Parathyroid adenoma (tissue), 2 donors: ENCODE data around the gene SIAE.

Experiments
- H2AFZ ChIP-seq: fragments of 300-600 bp; sonication (generic); one replicate; pipeline ENCODE4 v1.7.0; 2017; ENCODE audit warnings: antibody characterized with exemption, mild to moderate bottlenecking
- H3K27ac ChIP-seq: fragments of 300-600 bp; sonication (generic); one replicate; pipeline ENCODE4 v1.7.0; 2017
- H3K27me3 ChIP-seq: fragments of 300-600 bp; sonication (generic); one replicate; pipeline ENCODE4 v1.7.0; 2017; ENCODE audit warnings: low read length; ENCODE audit not compliant: control insufficient read depth, insufficient read depth
- H3K36me3 ChIP-seq: fragments of 300-600 bp; sonication (generic); one replicate; pipeline ENCODE4 v1.7.0; 2017; ENCODE audit warnings: low read length; ENCODE audit not compliant: control insufficient read depth, insufficient read depth
- H3K4me1 ChIP-seq: fragments of 300-600 bp; sonication (generic); one replicate; pipeline ENCODE4 v1.7.0; 2017; ENCODE audit warnings: control low read depth
- H3K4me2 ChIP-seq: fragments of 300-600 bp; sonication (generic); one replicate; pipeline ENCODE4 v1.7.0; 2017; ENCODE audit warnings: low read length
- H3K4me3 ChIP-seq: fragments of 300-600 bp; sonication (generic); one replicate; pipeline ENCODE4 v1.7.0; 2017; ENCODE audit warnings: low read depth, low read length
- H3K79me2 ChIP-seq: fragments of 300-600 bp; sonication (generic); one replicate; pipeline ENCODE4 v1.7.0; 2017; ENCODE audit warnings: control low read depth
- H3K9ac ChIP-seq: fragments of 300-600 bp; sonication (generic); one replicate; pipeline ENCODE4 v1.7.0; 2017; ENCODE audit warnings: mild to moderate bottlenecking
- H3K9me3 ChIP-seq: fragments of 300-600 bp; sonication (generic); one replicate; pipeline ENCODE4 v1.7.0; 2017; ENCODE audit warnings: low read length; ENCODE audit not compliant: control insufficient read depth
- TF ChIP-seq, protein P1 (sequence below): fragments of 300-600 bp; sonication (generic); IDR thresholded peaks from one replicate; pipeline ENCODE4 v1.7.0; 2017; ENCODE audit warnings: antibody characterized with exemption, mild to moderate bottlenecking
- donor health status: primary hyperparathyroidism.

The SIAE gene

DNA sequence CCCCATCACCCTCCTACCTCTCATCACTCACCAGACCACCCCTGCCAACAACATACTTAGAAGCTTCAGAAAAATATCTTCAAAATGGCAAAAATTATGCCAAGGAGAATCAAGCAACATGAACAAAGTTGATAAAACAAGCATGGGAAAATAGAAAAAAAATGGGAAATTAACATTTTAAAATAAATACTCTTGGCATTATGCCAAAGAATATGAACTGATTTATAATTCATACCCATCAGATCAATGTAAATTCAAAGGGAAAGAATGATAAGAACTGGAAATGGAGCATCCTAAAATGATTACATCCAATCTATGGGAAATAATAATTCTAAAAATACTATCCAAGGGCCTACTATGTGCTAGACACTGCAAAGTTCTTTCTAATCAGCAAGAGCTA is 12.0 kb downstream of the SIAE start:
- H3K9ac ChIP-seq, result no peak overlapping the region

DNA sequence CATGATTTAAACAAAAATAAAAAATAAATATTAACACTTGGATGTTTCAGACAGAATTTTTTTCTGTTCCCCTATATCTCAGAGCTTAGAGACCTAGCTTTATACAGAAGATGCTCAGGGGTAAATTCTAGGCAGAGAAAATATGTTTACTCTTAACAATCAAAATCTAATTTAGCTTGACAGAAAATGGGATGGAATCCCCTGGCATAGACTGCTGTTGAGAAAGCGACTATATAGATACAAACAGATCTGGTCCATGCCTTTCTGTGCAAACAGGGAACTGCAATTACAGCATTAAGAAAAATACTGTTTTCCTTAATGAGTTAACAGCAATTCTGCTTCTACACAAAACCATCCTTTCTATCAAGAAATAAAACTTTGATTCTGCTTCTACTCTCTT is 14.6 kb downstream of the SIAE start:
- no peak overlapping the region for H3K27ac ChIP-seq
- H3K4me2 ChIP-seq, result no peak overlapping the region

More for the DNA sequence above, 12.0 kb downstream of the SIAE start:
- Histone ChIP-seq H3K27ac (no peak overlapping the region), H3K4me3 (no peak overlapping the region), H3K27me3 (no peaks in the 10 kb centered on the region), H3K9me3 (no peaks in the 10 kb centered on the region), H3K36me3 (no peaks in the 10 kb centered on the region), H2AFZ (no peak overlapping the region), H3K4me1 (no peaks in the 10 kb centered on the region), H3K4me2 (no peak overlapping the region), H3K79me2 (no peaks in the 10 kb centered on the region)
- TF ChIP-seq, protein P1, sequence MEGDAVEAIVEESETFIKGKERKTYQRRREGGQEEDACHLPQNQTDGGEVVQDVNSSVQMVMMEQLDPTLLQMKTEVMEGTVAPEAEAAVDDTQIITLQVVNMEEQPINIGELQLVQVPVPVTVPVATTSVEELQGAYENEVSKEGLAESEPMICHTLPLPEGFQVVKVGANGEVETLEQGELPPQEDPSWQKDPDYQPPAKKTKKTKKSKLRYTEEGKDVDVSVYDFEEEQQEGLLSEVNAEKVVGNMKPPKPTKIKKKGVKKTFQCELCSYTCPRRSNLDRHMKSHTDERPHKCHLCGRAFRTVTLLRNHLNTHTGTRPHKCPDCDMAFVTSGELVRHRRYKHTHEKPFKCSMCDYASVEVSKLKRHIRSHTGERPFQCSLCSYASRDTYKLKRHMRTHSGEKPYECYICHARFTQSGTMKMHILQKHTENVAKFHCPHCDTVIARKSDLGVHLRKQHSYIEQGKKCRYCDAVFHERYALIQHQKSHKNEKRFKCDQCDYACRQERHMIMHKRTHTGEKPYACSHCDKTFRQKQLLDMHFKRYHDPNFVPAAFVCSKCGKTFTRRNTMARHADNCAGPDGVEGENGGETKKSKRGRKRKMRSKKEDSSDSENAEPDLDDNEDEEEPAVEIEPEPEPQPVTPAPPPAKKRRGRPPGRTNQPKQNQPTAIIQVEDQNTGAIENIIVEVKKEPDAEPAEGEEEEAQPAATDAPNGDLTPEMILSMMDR, result no peak

DNA sequence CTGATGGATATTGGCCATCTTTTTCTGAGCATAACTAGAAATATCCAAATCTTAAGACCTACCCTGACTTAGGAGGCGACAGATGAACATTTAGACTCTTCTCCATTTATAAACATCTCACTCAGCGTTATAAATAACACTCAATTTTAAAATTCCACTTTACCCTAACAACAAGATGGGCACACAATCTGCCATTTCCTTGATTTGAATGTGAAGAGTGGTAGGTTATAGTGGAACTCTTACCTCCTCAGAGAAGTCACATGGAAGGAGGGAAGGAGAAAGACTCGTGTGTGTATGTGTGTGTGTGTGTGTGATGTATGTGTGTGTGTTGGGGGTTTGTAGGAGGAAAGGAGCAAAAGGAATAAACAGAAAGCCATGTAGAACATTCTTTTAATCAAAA is 15.0 kb downstream of the SIAE start:
- no peak overlapping the region for H3K9ac ChIP-seq
- no peaks in the 10 kb centered on the region for H3K27me3 ChIP-seq
- no peaks in the 10 kb centered on the region for H3K36me3 ChIP-seq
- no peaks in the 10 kb centered on the region for H3K79me2 ChIP-seq
- H3K4me3 ChIP-seq, result no peak overlapping the region
- H3K4me1 ChIP-seq, result no peaks in the 10 kb centered on the region
- no peak overlapping the region for H3K4me2 ChIP-seq
- TF ChIP-seq, protein P1, result no peak
- no peak overlapping the region for H3K27ac ChIP-seq
- H3K9me3 ChIP-seq, result no peaks in the 10 kb centered on the region
- no peak overlapping the region for H2AFZ ChIP-seq

More for the DNA sequence above, 14.6 kb downstream of the SIAE start:
- Histone ChIP-seq H3K27me3 (no peaks in the 10 kb centered on the region), H3K9ac (no peak overlapping the region), H3K9me3 (no peaks in the 10 kb centered on the region), H3K79me2 (no peaks in the 10 kb centered on the region), H3K4me3 (no peak overlapping the region), H2AFZ (no peak overlapping the region), H3K36me3 (no peaks in the 10 kb centered on the region), H3K4me1 (no peaks in the 10 kb centered on the region)
- TF ChIP-seq, protein P1, result no peak

DNA sequence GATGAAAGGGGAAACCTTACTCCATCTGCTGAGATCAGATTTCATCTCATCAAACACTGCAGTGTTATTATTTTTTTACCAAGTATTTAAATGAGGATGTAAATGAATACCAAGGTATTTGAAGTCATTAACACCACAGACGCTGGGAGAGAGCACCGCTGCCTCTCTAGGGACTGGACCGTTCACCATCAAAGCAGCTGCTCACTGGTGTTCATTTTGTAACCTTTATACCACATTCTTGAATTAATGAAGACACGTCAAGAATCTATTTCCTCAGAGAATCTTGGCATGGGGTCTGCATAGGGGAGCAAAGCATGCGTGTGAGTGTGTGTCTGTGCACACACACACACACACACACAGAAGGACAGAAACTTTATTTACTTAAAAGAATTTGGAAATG is 15.6 kb downstream of the SIAE start:
- no peak overlapping the region for H3K4me3 ChIP-seq
- no peaks in the 10 kb centered on the region for H3K9me3 ChIP-seq
- H3K36me3 ChIP-seq, result no peaks in the 10 kb centered on the region
- H3K27ac ChIP-seq, result no peak overlapping the region
- H3K79me2 ChIP-seq, result no peaks in the 10 kb centered on the region
- H3K9ac ChIP-seq, result no peak overlapping the region
- H3K4me2 ChIP-seq, result no peak overlapping the region
- H2AFZ ChIP-seq, result no peak overlapping the region
- TF ChIP-seq, protein P1, result no peak
- H3K27me3 ChIP-seq, result no peaks in the 10 kb centered on the region
- H3K4me1 ChIP-seq, result no peaks in the 10 kb centered on the region

DNA sequence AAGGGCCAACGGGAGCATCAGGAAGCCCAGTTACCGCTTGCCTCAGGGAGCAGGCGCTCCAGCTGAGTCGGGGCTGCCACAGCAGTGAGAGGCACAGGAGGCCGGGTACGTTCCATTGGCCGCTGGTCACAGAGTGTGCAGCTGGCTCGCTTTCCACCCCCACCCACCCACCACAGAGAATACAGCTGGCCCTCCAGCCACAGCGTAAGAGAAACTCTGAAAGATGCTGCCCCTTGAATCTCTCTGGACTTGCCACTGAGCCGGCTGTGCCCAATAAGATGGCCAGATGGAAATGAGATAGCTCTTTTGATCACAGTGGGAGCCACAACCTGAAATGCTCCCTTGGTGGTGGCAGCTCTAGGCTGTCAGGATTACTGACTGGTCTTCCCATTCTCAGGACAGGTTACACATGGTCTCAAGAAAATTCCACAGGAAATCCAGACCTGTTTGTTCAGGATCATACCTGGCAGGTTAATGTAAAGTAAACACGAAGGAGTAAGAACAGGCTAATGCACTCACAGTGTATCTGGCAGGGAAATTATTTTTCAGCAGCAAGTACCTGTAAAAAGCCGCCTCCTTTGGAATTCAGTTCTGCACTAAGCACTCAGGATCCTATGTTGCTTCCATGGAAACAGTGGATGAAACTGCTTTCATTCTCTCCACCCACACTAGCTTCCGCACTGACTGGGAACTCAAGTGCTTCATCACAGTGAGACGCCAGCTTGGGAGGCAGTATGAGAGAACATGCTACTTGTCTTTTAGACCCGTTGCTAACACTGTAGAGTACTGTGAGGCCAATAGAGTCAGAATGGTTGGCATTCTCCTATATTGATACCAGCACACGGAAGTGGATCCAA is 16.5 kb downstream of the SIAE start:
- H3K9me3 ChIP-seq, result no peaks in the 10 kb centered on the region
- H3K27ac ChIP-seq, result no peak overlapping the region
- no peak overlapping the region for H3K9ac ChIP-seq
- H3K36me3 ChIP-seq, result no peaks in the 10 kb centered on the region
- H3K27me3 ChIP-seq, result no peaks in the 10 kb centered on the region
- TF ChIP-seq, protein P1, result no peak
- H3K4me1 ChIP-seq, result no peaks in the 10 kb centered on the region
- H2AFZ ChIP-seq, result no peak overlapping the region
- no peak overlapping the region for H3K4me2 ChIP-seq
- no peak overlapping the region for H3K4me3 ChIP-seq
- no peaks in the 10 kb centered on the region for H3K79me2 ChIP-seq
